Measurements from ENCODE around the gene NEK2. TPM values are rescaled to one million over a fixed set of nuclear protein-coding genes. Genes with fewer than 3 reads are reported as not detected.

The NEK2 gene
- total RNA-seq, 1 donor from 2014 or later: 3.1 TPM

DNA sequence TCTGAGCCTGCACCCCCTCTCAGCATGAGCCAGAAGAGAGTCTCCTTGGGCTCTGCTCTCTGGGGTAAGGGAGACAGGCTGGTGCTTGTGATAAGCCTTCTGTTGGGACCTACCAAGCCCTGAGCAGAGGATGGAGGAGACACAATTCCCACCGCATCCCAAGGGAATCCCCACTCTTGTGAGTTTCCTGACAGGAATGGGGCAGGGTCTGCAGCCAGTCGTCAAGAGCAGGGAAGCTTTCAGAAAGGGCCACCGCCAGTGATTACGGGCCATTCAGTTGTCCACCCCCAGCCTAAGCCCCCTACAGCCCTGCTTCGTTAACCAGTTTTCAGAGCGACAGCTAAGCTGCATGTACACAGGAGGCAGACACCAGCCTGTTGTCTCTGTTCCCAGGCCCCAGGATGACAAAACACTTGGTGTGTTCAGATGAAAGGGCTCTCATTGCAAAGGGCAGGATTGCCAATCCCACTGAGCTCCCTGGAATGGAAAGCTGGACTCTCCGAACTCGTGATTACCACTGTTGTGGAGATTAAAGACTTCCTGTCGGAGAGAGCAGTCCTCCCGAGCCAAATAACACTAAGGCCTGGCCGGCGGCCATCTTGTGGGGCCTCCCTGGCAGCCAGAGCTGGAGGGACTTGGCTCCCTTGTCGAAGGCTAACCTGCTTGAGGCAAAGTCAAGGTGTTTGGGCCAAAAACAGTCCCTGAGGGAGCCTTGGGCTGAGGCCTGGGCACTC is 59.0 kb downstream of the NEK2 start:
- H3K27ac ChIP-seq (ENCODE audit: low read depth, low read length): no peak overlapping the region

GRCh38 chr1:211614615-211615014 is 60.8 kb downstream of the NEK2 start:
- Histone ChIP-seq H3K9ac (ENCODE audit: low read depth in 1 of 3, low read length in 3 of 3) (no peak overlapping the region), H3K36me3 (ENCODE audit: control insufficient read depth in 3 of 3, insufficient read depth in 3 of 3, low read length in 3 of 3) (no peaks in the 10 kb centered on the region), H3K4me3 (ENCODE audit: low read length in 3 of 3) (no peak overlapping the region), H3K27ac (ENCODE audit: low read depth, low read length) (no peak overlapping the region), H3K27me3 (ENCODE audit: control insufficient read depth in 3 of 3, insufficient read depth in 3 of 3, low read length in 3 of 3) (no peaks in the 10 kb centered on the region), H3K9me3 (ENCODE audit: control insufficient read depth in 3 of 3, low read length in 3 of 3) (no peaks in the 10 kb centered on the region), H3K4me1 (ENCODE audit: control insufficient read depth in 3 of 3, insufficient read depth in 3 of 3, low read length in 3 of 3) (peaks cover 12 to 22% (median 13%) of the 10 kb centered on the region in 3 donors)

More for the DNA sequence above, 59.0 kb downstream of the NEK2 start:
- Histone ChIP-seq H3K9me3 (ENCODE audit: control insufficient read depth in 3 of 3, low read length in 3 of 3) (no peaks in the 10 kb centered on the region), H3K9ac (ENCODE audit: low read depth in 1 of 3, low read length in 3 of 3) (no peak overlapping the region), H3K36me3 (ENCODE audit: control insufficient read depth in 3 of 3, insufficient read depth in 3 of 3, low read length in 3 of 3) (no peaks in the 10 kb centered on the region), H3K27me3 (ENCODE audit: control insufficient read depth in 3 of 3, insufficient read depth in 3 of 3, low read length in 3 of 3) (no peaks in the 10 kb centered on the region), H3K4me1 (ENCODE audit: control insufficient read depth in 3 of 3, insufficient read depth in 3 of 3, low read length in 3 of 3) (peaks cover 9 to 22% (median 13%) of the 10 kb centered on the region in 3 donors), H3K4me3 (ENCODE audit: low read length in 3 of 3) (no peak overlapping the region)

DNA sequence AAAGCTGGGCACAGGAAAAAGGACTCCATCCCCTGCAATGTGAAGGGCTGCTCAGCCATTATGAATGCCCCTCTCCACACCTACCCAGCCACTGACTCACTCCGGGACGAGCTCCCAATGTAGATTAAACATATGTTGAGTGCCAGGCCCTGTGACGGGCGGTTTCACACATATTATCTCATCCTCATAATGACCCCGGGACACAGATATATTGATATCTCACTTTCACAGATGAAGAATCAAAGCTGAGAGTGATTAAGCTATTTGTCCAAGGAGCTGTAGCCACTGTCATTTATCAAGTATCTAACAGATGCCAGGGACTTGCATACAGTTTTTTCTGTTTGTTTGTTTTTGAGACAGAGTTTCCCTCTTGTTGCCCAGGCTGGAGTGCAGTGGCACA is 61.5 kb downstream of the NEK2 start:
- Histone ChIP-seq H3K9me3 (ENCODE audit: control insufficient read depth in 3 of 3, low read length in 3 of 3) (no peaks in the 10 kb centered on the region), H3K27me3 (ENCODE audit: control insufficient read depth in 3 of 3, insufficient read depth in 3 of 3, low read length in 3 of 3) (no peaks in the 10 kb centered on the region), H3K36me3 (ENCODE audit: control insufficient read depth in 3 of 3, insufficient read depth in 3 of 3, low read length in 3 of 3) (no peaks in the 10 kb centered on the region), H3K27ac (ENCODE audit: low read depth, low read length) (no peak overlapping the region), H3K4me1 (ENCODE audit: control insufficient read depth in 3 of 3, insufficient read depth in 3 of 3, low read length in 3 of 3) (peaks cover 12 to 22% (median 13%) of the 10 kb centered on the region in 3 donors), H3K4me3 (ENCODE audit: low read length in 3 of 3) (no peak overlapping the region), H3K9ac (ENCODE audit: low read depth in 1 of 3, low read length in 3 of 3) (no peak overlapping the region)

GRCh38 chr1:211613108-211613947 is 62.1 kb downstream of the NEK2 start:
- peak overlapping the region in 1 of 3 donors; percentile 16 for H3K9ac ChIP-seq (ENCODE audit: low read depth in 1 of 3, low read length in 3 of 3)
- H3K4me3 ChIP-seq (ENCODE audit: low read length in 3 of 3): peak overlapping the region in 2 of 3 donors; percentile 22 to 38
- H3K27ac ChIP-seq (ENCODE audit: low read depth, low read length): peak overlapping the region; percentile 34

DNA sequence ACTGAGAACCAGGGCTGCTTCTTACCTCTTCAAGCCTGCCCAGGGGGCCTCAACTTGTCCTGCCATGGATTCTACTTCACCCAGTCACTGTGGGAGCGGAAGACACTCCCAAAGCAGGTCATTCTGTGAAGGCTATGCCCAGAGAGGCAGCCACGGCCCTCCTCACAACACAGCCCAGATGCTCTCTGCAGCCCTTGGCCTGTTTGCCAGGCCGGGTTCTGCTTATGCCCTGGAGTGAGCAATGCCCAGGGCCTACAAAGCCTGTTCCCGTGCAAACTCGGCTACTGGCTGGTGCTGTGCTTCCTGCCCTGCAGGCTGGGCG is 62.7 kb downstream of the NEK2 start:
- H3K9ac ChIP-seq (ENCODE audit: low read depth in 1 of 3, low read length in 3 of 3): no peak overlapping the region
- peaks cover 12 to 22% (median 13%) of the 10 kb centered on the region in 3 donors for H3K4me1 ChIP-seq (ENCODE audit: control insufficient read depth in 3 of 3, insufficient read depth in 3 of 3, low read length in 3 of 3)
- H3K36me3 ChIP-seq (ENCODE audit: control insufficient read depth in 3 of 3, insufficient read depth in 3 of 3, low read length in 3 of 3): no peaks in the 10 kb centered on the region
- H3K27me3 ChIP-seq (ENCODE audit: control insufficient read depth in 3 of 3, insufficient read depth in 3 of 3, low read length in 3 of 3): no peaks in the 10 kb centered on the region
- peak overlapping the region; percentile 34 for H3K27ac ChIP-seq (ENCODE audit: low read depth, low read length)
- H3K4me3 ChIP-seq (ENCODE audit: low read length in 3 of 3): no peak overlapping the region
- no peaks in the 10 kb centered on the region for H3K9me3 ChIP-seq (ENCODE audit: control insufficient read depth in 3 of 3, low read length in 3 of 3)

More at GRCh38 chr1:211613108-211613947, 62.1 kb downstream of the NEK2 start:
- Histone ChIP-seq H3K9me3 (ENCODE audit: control insufficient read depth in 3 of 3, low read length in 3 of 3) (no peaks in the 10 kb centered on the region), H3K36me3 (ENCODE audit: control insufficient read depth in 3 of 3, insufficient read depth in 3 of 3, low read length in 3 of 3) (no peaks in the 10 kb centered on the region), H3K4me1 (ENCODE audit: control insufficient read depth in 3 of 3, insufficient read depth in 3 of 3, low read length in 3 of 3) (peaks cover 12 to 22% (median 13%) of the 10 kb centered on the region in 3 donors), H3K27me3 (ENCODE audit: control insufficient read depth in 3 of 3, insufficient read depth in 3 of 3, low read length in 3 of 3) (no peaks in the 10 kb centered on the region)

Other genes starting within 250 kb of the NEK2 start
- gene RD3, start 183.5 kb downstream of the NEK2 start, total RNA-seq: under 0.01 TPM
- 16.2 TPM for gene SLC30A1, start 96.5 kb downstream of the NEK2 start, total RNA-seq
- gene LPGAT1, start 155.1 kb upstream of the NEK2 start, total RNA-seq: 21.4 TPM

All from skeletal muscle tissue (tissue), 4 donors.